ENCODE results near the gene TEK. TPM values are rescaled to one million over a fixed set of nuclear protein-coding genes. Genes with fewer than 3 reads are reported as not detected.
A peak's percentile ranks its signal among the peaks of the same experiment; 100 is the strongest.

TEK gene
- not detected in 2 replicates for total RNA-seq (2022)
- percentile 9 among the genes with signal in this experiment for Bru-seq, nascent RNA
- BruChase-seq, experiment 1, labeled RNA remaining after a 6-hour chase, result percentile 6 among the genes with signal in this experiment
- BruChase-seq, experiment 2, labeled RNA remaining after a 2-hour chase, result percentile 7 among the genes with signal in this experiment
- long read RNA-seq, result 0 reads

- Mint-ChIP-seq H3K4me3 (ENCODE audit: low read depth, unreplicated experiment) (no peak within 1 kb of the TSS), H3K9me3 (ENCODE audit: low read depth, unreplicated experiment) (no peaks in the 10 kb centered on the region), H3K27me3 (ENCODE audit: unreplicated experiment) (no peaks in the 10 kb centered on the region), H3K4me1 (ENCODE audit: low read depth, unreplicated experiment) (peaks cover 8% of the 10 kb centered on the region), H3K27ac (ENCODE audit: unreplicated experiment) (no peak within 1 kb of the TSS), H3K36me3 (ENCODE audit: insufficient read depth, unreplicated experiment) (no peaks in the 10 kb centered on the region)
- no peak for DNase-seq
- CTCF ChIA-PET, result no interaction called here
- intact Hi-C loops (cut with micrococcal nuclease; ENCODE audit: unreplicated experiment), result loop anchor here (10.0 kb wide), 1 partner anchor 54 kb away; no protein-coding TSS in a partner anchor
- no peak for TF ChIP-seq CTCF (IDR thresholded peaks at IDR 0.05; ENCODE audit: unreplicated experiment)
- no TSS peak for BruUV-seq (replicated peaks)
Measured at GRCh38 chr9:27108981-27109541, at the start of gene TEK. Gene TEK, plus strand, starts transcription at chr9:27109225. Its CDS starts 366 bp downstream, at chr9:27109591.

GRCh38 chr9:27059412-27059811, 49.6 kb upstream of the TEK start:
- Mint-ChIP-seq H3K9me3 (ENCODE audit: low read depth, unreplicated experiment) (no peaks in the 10 kb centered on the region), H3K36me3 (ENCODE audit: insufficient read depth, unreplicated experiment) (no peaks in the 10 kb centered on the region), H3K4me1 (ENCODE audit: low read depth, unreplicated experiment) (peaks cover 3% of the 10 kb centered on the region), H3K27me3 (ENCODE audit: unreplicated experiment) (no peaks in the 10 kb centered on the region), H3K27ac (ENCODE audit: unreplicated experiment) (no peak overlapping the region), H3K4me3 (ENCODE audit: low read depth, unreplicated experiment) (no peak overlapping the region)
- DNase-seq, result no peak
- intact Hi-C loops (cut with micrococcal nuclease; ENCODE audit: unreplicated experiment), result loop anchor here (10.0 kb wide), 1 partner anchor 45 kb away; the partner anchor contains the start of gene TEK
- no TSS peak for BruUV-seq (replicated peaks)
- CTCF ChIA-PET, result interaction anchor here (0.6 kb wide), 1 partner anchor 273 kb away, joined by 3 read pairs; no protein-coding TSS in a partner anchor
- no peak for TF ChIP-seq CTCF (IDR thresholded peaks at IDR 0.05; ENCODE audit: unreplicated experiment)

- H3K9me3 Mint-ChIP-seq (ENCODE audit: low read depth, unreplicated experiment), result no peaks in the 10 kb centered on the region
- no TSS peak for BruUV-seq (replicated peaks)
- H3K27me3 Mint-ChIP-seq (ENCODE audit: unreplicated experiment), result no peaks in the 10 kb centered on the region
- no peak for TF ChIP-seq CTCF (IDR thresholded peaks at IDR 0.05; ENCODE audit: unreplicated experiment)
- H3K27ac Mint-ChIP-seq (ENCODE audit: unreplicated experiment), result no peak overlapping the region
- H3K36me3 Mint-ChIP-seq (ENCODE audit: insufficient read depth, unreplicated experiment), result no peaks in the 10 kb centered on the region
- CTCF ChIA-PET, result interaction anchor here (0.6 kb wide), 1 partner anchor 273 kb away, joined by 3 read pairs; no protein-coding TSS in a partner anchor
- no peak for DNase-seq
- no peak overlapping the region for H3K4me3 Mint-ChIP-seq (ENCODE audit: low read depth, unreplicated experiment)
- intact Hi-C loops (cut with micrococcal nuclease; ENCODE audit: unreplicated experiment), result loop anchor here (10.0 kb wide), 1 partner anchor 45 kb away; the partner anchor contains the start of gene TEK
- no peaks in the 10 kb centered on the region for H3K4me1 Mint-ChIP-seq (ENCODE audit: low read depth, unreplicated experiment)
Measured at GRCh38 chr9:27059907-27060306, 49.1 kb upstream of the TEK start.

- BruUV-seq (replicated peaks), result no TSS peak
Measured at GRCh38 chr9:27065288-27065687, 43.7 kb upstream of the TEK start.

More at GRCh38 chr9:27065288-27065687, 43.7 kb upstream of the TEK start:
- Mint-ChIP-seq H3K36me3 (ENCODE audit: insufficient read depth, unreplicated experiment) (no peaks in the 10 kb centered on the region), H3K4me3 (ENCODE audit: low read depth, unreplicated experiment) (no peak overlapping the region), H3K27ac (ENCODE audit: unreplicated experiment) (no peak overlapping the region), H3K9me3 (ENCODE audit: low read depth, unreplicated experiment) (no peaks in the 10 kb centered on the region), H3K27me3 (ENCODE audit: unreplicated experiment) (no peaks in the 10 kb centered on the region), H3K4me1 (ENCODE audit: low read depth, unreplicated experiment) (no peaks in the 10 kb centered on the region)
- CTCF ChIA-PET, result no interaction called here
- intact Hi-C loops (cut with micrococcal nuclease; ENCODE audit: unreplicated experiment), result no loop called here
- DNase-seq, result no peak
- TF ChIP-seq CTCF (IDR thresholded peaks at IDR 0.05; ENCODE audit: unreplicated experiment), result no peak

Measured in Calu3 (cell line).